Eye (tissue), 1 donor: ENCODE data around the gene VPS9D1.
A peak's percentile ranks its signal among the peaks of the same experiment; 100 is the strongest.

Source experiments
- DNase-seq: peaks from one replicate; pipeline ENCODE4 v3.0.0-alpha.2; 2015

VPS9D1 gene

GRCh38 chr16:89720813-89721545, at the start of gene VPS9D1, which contains the start of gene ZNF276:
VPS9D1 (minus strand) TSS chr16:89720898; CDS start chr16:89720861, 37 bp downstream.
ZNF276 (plus strand) TSS chr16:89721537; CDS start chr16:89721641, 104 bp downstream.
- peak; percentile 93 for DNase-seq

DNA sequence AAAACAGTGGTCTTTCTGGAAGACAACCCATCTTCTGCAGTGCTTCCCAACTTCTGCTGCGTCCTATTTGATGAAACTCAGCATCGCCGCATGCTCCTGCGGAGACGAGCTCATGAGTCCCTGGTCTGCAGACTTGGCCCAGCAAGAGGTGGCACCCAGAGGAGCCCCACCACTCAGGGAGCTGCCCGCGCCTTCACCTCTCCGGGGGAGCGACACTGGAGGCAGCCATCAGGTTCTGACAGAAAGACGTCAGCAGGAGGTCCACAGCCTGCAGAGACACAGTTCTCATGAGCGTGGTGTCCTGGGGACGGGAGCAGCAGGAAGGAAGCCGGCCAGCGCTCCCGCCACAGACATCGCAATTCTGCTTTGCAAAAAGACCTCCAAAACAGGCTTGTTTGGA, 49.7 kb upstream of the VPS9D1 start:
- no peak for DNase-seq

DNA sequence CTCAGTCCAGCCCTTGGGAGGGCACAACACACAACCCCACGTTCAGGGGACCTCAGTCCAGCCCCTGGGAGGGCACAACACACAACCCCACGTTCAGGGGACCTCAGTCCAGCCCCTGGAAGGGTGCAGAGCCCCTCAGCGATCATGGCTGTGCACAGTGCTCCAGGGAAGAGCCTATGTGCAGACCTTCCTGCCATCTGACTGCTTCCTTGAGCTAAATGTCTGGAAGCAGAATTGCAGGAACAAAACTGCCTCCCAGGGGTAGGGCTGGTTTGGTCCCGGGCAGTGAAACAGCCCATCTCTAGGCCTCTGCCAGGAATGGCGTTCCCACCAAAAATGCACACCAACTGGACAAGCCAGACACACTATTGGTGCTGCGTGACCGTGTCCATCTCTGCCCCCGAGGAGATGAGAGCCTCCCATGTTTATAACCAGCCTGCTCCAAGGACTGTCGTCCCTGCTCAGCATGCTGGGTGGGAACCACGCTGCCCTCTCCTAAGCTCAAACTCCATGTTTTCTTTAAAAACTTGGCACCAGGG, 44.7 kb upstream of the VPS9D1 start:
- DNase-seq, result no peak

- no peak for DNase-seq
Measured at GRCh38 chr16:89764711-89765201, 44.1 kb upstream of the VPS9D1 start.

- no peak for DNase-seq
Measured at GRCh38 chr16:89761304-89761922, 40.7 kb upstream of the VPS9D1 start.

DNA sequence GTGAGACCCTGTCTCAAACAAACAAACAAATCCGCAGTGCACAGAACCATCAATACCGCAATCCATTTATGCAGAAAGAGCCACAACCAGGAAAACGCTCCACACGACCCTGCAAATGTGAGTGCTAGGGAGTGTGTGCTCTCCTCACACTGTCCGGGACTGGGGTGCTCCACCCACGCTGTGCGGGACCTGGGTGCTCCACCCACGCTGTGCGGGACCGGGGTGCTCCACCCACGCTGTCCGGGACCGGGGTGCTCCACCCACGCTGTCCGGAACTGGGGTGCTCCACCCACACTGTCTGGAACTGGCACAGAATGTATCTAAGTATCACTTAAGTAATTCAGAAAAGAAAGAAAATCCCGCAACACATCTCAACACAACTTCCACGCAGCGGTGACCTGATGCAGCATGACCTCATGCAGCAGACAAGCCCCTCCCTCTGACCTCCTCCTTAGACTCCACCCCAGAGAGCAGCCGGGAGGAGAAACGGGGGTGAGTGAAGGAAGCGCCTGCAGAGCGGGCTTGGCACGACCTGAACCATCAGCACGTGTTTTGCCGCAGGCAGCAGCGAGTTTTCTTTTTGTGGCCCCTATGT, 39.1 kb upstream of the VPS9D1 start:
- DNase-seq, result no peak

DNA sequence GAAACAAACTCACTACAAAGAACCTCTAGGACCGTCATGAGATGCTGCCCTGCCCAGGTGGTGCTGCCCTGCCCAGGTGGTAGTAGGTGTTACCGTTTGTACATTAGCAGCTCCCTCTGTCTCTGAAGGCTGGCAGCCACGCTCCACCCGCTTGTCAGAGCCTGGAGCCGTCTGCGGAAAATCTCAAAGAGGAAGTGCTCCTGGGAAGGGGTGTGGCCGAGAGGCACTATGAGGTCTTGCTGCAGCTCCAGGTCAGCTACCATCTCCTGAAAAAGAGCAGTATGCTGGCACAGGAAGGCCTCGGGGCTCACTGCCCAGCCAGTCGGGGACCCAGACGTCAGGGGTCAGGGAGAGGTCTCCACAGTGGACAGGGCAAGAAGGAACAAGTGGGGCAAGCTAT, 28.9 kb upstream of the VPS9D1 start:
- no peak for DNase-seq

DNA sequence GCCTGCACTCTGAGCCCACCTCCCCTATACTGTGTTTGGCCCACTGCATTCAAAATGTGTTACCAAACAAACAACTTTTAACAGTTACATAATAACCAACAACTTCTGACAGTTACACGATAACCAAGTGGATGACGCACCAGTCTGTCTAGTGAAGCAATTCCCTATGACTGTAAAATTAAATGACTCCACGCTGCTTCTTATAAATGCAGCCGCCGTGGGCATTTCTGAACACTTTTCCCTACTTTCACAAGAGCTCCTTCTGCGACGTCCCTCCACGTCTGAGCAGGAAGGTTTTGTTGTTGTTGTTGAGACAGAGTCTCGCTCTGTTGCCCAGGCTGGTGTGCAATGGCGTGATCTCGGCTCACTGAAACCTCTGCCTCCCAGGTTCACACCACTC, 28.2 kb upstream of the VPS9D1 start:
- no peak for DNase-seq

- DNase-seq, result no peak
Measured at GRCh38 chr16:89748076-89748475, 27.4 kb upstream of the VPS9D1 start.

DNA sequence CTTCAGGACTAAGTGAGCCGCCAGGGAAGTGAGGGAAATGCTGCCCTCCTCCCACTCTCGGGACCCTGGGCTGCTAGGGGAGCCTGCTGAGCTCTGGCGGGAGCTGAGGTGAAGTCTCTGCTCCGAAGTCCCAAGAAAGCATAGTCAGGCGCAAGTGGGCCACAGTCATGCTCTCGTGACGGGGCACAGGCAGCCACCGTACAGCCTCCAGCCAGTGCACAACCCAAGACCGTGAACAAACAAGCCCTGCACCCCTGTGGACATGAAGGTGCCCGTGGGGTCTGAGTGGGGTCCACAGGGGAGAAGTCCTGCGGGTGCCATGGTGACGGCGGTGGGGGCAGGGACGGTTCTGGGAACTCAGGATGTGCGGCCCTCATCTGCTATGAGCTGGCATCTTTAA, 25.3 kb upstream of the VPS9D1 start:
- DNase-seq, result no peak

DNA sequence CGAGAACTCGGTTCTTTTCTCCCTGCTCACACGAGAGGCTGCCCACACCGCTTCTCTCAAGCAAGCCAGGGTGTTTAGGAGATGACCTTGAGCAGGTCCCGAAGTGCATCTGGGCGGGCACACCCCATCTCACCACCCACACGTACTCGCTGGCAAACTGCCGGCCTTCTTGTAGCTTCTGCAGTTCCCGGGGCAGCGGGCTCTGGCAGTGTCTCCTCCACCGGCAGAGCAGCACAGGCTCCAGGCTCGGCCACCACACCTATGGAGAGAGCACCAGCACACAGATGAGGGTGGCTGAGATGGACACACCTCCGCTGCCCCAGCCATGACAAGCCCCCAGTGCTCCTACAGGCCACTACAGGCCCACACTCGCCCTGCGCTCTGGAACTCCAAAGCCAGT, 24.1 kb upstream of the VPS9D1 start:
- no peak for DNase-seq

DNA sequence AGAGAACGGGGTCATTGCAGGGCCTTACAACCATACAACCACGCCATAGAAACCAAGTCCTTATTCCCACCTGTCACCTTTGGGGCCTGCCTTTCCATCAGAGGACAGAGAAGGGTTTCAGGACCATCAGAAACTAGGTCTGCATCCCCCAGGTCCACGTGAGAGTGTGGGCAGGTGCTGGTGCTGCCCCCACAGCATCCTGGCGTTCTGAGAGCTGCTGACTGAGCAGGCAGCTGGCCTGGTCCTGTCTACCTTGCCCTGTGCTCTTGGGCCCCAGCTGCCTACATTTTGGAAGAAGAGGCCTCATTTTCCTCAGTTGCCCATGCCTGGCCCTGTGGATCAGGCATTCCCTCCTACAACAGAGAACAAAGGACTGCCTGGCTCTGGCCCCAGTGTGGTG, 22.2 kb upstream of the VPS9D1 start:
- DNase-seq, result no peak

DNA sequence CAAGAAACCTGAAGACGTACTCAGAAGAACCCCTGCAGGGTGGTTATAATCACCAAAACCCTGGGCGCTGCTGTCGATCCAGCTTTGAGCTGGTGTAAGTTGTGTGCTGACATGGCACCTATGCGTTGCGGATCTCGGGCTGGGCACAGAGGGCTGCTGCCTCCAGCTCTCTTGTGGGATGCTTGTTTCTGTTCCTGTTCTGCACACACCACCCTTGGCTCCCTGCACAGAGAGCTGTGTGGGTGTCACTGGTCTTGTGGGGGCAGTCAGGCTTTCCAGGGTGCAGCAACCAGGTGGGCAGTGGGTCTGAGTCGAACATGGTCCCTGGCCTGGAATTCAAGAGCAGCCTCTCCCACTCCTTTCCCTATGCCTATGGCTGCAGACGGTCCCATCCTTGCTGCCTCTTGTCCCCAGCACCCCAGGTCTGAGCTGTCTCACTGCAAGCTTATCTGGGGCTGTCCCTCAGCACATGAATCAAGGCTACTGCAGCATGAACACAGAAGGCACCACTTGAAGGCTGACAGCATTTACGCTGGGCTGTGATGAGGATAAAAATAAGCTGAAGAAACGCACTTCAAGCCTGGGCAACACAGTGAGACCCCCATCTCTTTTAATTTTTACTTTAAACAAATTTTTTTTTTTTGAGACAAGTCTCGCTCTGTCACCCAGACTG, 20.8 kb upstream of the VPS9D1 start:
- no peak for DNase-seq

DNA sequence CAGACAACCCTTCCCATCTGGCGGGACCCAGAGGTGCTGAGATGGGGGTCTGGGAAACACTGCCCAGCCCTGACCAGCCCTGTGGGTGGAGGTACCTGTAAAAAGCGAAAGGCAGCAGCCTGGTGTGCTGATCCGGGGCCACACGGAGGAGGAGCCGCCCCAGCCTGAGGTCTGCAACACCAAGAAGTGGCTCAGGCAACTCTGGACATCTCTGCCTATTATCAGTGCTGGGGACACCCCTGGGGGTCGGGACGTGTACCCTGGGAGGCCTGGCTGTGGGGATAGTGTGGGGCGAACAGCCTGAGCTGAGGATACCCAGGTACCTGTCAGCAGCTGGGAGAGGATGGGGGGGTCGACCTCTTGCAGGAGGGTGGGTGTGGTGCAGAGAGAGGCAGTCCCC, 18.7 kb upstream of the VPS9D1 start:
- no peak for DNase-seq

GRCh38 chr16:89738538-89739317, 18.0 kb upstream of the VPS9D1 start:
- no peak for DNase-seq

DNA sequence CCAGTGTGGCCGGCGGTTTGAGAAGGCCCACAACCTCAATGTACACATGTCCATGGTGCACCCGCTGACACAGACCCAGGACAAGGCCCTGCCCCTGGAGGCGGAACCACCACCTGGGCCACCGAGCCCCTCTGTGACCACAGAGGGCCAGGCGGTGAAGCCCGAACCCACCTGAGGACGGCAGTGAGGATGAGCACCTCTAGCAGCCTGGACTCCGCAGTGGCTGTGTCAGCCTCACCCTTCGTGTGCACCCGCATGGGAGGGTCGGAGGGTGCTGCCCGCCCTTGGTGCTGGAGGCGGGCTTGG, 17.3 kb upstream of the VPS9D1 start:
- DNase-seq, result no peak

DNA sequence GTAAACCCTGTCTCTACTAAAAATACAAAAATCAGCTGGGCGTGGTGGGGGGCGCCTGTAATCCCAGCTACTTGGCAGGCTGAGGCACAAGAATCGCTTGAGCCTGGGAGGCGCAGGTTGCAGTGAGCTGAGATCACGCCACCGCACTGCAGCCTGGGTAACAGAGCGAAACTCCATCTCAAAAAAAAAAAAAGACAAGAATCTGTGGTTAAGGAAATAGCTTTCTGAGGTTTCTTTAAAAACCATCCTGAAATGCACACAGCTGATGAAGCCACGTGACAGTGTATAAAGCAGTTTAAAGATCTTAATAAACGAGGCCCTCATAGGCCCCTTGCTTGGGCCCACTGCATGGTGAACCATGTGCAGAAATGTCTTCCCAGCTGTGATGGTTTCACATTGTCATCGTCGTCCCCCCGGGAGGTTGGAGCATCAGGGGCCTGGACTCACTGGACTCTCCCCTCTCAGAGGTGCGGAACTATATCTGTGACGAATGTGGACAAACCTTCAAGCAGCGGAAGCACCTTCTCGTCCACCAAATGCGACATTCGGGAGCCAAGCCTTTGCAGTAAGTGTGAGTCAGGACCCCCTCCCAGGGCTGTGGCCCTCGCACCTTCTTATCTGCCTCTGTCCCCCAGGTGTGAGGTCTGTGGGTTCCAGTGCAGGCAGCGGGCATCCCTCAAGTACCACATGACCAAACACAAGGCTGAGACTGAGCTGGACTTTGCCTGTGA, 16.8 kb upstream of the VPS9D1 start:
- no peak for DNase-seq

DNA sequence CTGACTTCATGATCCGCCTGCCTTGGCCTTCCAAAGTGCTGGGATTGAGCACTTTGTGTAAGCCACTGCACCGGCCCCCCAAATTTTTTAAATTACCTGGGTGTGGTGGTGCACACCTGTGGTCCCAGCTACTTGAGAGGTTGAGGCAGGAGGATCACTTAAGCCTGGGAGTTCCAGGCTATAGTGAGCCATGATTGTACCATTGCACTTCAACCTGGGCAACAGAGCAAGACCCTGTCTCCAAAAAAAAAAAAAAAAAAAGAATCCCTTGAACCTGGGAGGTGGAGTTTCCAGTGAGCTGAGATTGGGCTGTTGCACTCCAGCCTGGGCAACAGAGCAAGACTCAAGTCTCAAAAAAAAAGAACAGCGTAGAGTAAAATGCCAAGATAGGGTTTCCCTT, 15.9 kb upstream of the VPS9D1 start:
- DNase-seq, result no peak

DNA sequence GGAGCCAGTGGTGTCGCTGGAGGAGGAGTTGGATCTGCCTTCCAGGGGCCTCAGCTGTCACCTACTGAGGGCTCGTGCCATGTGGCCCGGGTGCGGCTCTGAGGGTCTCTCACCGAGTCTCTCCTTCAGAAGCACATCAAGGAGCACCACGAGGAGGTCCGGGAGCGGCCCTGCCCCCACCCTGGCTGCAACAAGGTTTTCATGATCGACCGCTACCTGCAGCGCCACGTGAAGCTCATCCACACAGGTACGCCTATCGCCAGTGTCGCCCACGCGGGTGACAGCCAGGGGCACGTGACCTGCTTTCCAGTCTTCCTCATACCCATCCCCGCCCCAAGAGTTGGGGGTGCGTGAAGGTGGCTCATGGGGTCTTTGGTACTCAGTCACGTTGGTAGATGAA, 13.1 kb upstream of the VPS9D1 start:
- no peak for DNase-seq

DNA sequence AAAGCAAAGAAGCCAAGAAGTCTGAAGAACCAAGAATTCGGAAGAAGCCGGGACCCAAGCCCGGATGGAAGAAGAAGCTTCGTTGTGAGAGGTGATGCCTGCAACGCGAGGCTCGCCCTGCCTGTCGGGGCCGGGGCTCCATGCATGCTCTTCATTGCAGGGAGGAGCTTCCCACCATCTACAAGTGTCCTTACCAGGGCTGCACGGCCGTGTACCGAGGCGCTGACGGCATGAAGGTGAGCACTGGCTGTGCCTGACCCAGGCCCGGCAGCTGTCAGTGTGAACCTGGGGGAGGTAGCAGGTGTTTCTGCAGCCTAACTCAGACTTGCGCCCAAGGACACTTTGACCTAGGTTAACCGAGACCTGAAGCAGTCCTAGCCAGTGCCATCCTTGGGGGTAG, 12.6 kb upstream of the VPS9D1 start:
- DNase-seq, result no peak

DNA sequence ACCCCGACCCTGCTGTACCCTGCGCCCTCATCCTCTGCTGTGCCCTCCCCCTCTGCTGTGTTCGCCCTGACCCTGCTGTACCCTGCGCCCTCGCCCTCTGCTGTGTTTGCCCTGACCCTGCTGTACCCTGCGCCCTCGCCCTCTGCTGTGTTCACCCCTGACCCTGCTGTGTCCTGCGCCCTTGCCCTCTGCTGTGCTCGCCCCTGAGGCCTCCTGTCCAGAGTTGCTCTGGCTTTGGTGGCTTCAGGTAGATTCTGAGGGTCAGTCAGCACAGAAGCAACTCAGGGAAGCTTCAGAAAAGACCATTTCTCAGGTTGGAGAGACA, 12.2 kb upstream of the VPS9D1 start:
- no peak for DNase-seq
